RWPE1 (cell line): Measurements from ENCODE around the gene PRUNE1.
A peak's percentile ranks its signal among the peaks of the same experiment; 100 is the strongest.

ENCODE experiments used
- CTCF ChIA-PET: fragments of 350-600 bp; sonication (Branson Sonifier 250); formaldehyde crosslinking; extraction: SDS; loops from one replicate; lab custom pipeline; 2021; lab: Yijun Ruan, JAX
- POLR2A ChIA-PET: fragments of 400-600 bp; formaldehyde crosslinking; extraction: SDS; loops from one replicate; lab custom pipeline; 2020; ENCODE audit warnings: antibody characterized with exemption; ENCODE audit not compliant: low non-redundant PET; lab: Yijun Ruan, JAX
- DNase-seq: peaks from one replicate; pipeline ENCODE4 v3.0.0; 2012; ENCODE audit warnings: low spot score
- H3K27ac ChIP-seq: fragments of 450-650 bp; 2 replicates; pipeline ENCODE4 v1.5.1; 2017
- TF ChIP-seq, protein P1 (sequence below): fragments of 450-650 bp; conservative IDR thresholded peaks from 2 replicates; pipeline ENCODE4 v1.5.1; 2017; ENCODE audit warnings: low read depth, mild to moderate bottlenecking

PRUNE1 gene

GRCh38 chr1:150985179-150985825 is 22.9 kb upstream of the PRUNE1 start:
- ChIA-PET POLR2A (no interaction called here), CTCF (interaction anchor here (0.6 to 2.4 kb wide), 4 partner anchors 10 to 230 kb away, joined by 3 to 8 read pairs (median 3); partner anchors contain the start of gene MINDY1)
- DNase-seq, result no peak
- TF ChIP-seq, protein P1, sequence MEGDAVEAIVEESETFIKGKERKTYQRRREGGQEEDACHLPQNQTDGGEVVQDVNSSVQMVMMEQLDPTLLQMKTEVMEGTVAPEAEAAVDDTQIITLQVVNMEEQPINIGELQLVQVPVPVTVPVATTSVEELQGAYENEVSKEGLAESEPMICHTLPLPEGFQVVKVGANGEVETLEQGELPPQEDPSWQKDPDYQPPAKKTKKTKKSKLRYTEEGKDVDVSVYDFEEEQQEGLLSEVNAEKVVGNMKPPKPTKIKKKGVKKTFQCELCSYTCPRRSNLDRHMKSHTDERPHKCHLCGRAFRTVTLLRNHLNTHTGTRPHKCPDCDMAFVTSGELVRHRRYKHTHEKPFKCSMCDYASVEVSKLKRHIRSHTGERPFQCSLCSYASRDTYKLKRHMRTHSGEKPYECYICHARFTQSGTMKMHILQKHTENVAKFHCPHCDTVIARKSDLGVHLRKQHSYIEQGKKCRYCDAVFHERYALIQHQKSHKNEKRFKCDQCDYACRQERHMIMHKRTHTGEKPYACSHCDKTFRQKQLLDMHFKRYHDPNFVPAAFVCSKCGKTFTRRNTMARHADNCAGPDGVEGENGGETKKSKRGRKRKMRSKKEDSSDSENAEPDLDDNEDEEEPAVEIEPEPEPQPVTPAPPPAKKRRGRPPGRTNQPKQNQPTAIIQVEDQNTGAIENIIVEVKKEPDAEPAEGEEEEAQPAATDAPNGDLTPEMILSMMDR, result no peak
- H3K27ac ChIP-seq, result no peak overlapping the region

DNA sequence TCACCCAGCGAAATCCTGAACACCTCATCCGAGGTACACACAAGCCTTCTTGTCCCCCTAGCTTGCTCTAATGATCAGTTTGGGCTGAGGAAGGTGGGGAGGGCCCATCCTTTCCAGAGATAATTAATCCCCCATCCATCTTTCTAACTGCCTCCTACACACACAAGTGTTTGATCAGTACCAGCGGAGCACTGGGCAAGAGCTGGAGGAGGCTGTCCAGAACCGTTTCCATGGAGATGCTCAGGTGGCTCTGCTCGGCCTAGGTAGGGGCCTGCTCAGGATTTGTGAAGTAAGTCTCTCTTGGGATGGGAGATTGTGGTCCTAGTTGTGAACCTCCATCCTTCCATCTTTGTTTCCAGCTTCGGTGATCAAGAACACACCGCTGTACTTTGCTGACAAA is 20.3 kb upstream of the PRUNE1 start:
- TF ChIP-seq, protein P1, result no peak
- no peak overlapping the region for H3K27ac ChIP-seq
- CTCF ChIA-PET, result no interaction called here
- POLR2A ChIA-PET, result no interaction called here
- DNase-seq, result no peak

DNA sequence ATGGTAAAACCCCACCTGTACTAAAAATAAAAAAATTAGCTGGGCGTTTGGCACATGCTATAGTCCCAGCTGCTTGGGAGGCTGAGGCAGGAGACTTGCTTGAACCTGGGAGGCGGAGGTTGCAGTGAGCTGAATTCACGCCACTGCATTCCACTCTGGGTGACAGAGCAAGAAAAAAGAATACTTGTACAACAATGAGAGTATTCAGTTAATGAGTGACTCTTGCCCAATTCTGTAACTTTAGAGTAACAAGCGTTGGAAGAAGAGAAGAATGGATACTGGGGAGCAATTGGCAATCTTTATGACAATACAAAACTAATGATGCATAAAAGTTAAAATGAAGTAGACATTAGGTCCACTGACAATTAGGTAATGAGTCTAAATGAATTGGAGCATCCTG is 15.6 kb upstream of the PRUNE1 start:
- no peak for DNase-seq
- no peak overlapping the region for H3K27ac ChIP-seq
- CTCF ChIA-PET, result no interaction called here
- POLR2A ChIA-PET, result no interaction called here
- TF ChIP-seq, protein P1, result no peak

- TF ChIP-seq, protein P1, result no peak
- no peak overlapping the region for H3K27ac ChIP-seq
- DNase-seq, result no peak
- ChIA-PET CTCF (interaction anchor here (0.5 to 1.4 kb wide), 3 partner anchors 15 to 221 kb away, joined by 3 to 5 read pairs (median 4); no protein-coding TSS in a partner anchor), POLR2A (no interaction called here)
Observed at GRCh38 chr1:150994248-150994647, 14.0 kb upstream of the PRUNE1 start.

DNA sequence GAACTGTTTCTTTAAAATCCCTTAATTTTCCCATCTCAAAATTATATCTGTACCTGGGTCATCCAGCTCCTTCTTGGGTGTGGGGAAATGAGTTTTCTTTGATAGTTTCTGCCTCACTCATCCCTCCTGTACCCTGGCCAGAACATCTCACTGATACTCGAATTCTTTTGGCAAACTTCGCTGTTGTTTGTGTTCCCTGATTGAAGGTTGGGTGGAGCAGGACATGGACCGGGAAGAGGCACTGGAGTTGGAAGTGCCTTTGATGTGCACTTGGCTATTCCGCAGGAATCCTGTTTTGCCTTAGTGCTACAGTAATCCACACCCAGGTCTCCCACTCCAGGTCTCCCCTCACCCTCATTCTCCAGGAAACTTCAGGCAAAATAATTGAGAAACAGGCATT is 12.8 kb upstream of the PRUNE1 start:
- 0 out of 2 replicates have a peak overlapping the region, but pooled peaks have one; percentile 1 for H3K27ac ChIP-seq
- ChIA-PET CTCF (interaction anchor here (0.6 to 3.8 kb wide), 14 partner anchors 10 to 1762 kb away, joined by 3 to 23 read pairs (median 4); partner anchors contain the start of genes ANXA9, KPRP and MINDY1), POLR2A (interaction anchor here (0.7 to 1.2 kb wide), 2 partner anchors 11 to 458 kb away, joined by 3 to 6 read pairs; partner anchors contain the start of gene MINDY1)
- DNase-seq, result no peak
- TF ChIP-seq, protein P1, result no peak

GRCh38 chr1:150995896-150996295 is 12.4 kb upstream of the PRUNE1 start:
- ChIA-PET POLR2A (interaction anchor here (0.7 to 1.2 kb wide), 2 partner anchors 11 to 458 kb away, joined by 3 to 6 read pairs; partner anchors contain the start of gene MINDY1), CTCF (interaction anchor here (0.6 to 3.8 kb wide), 20 partner anchors 10 to 1762 kb away, joined by 3 to 23 read pairs (median 4); partner anchors contain the start of genes ANXA9, C1orf56, KPRP and MINDY1)
- TF ChIP-seq, protein P1, result peak; percentile 81
- no peak for DNase-seq
- no peak overlapping the region for H3K27ac ChIP-seq
